Stomach (tissue), 4 donors: Measurements from ENCODE around the gene PDPN.

Experiments
- EP300 ChIP-seq: sonication (generic); formaldehyde crosslinking; IDR thresholded peaks from one replicate; pipeline ENCODE4 v1.6.1; 2017; ENCODE audit warnings: antibody characterized with exemption
- POLR2A ChIP-seq, 4 donors: fragments of 450-650 bp; IDR thresholded peaks; one replicate each; pipeline ENCODE4 v1.6.1; 2016; ENCODE audit warnings: antibody characterized with exemption in 4 of 4, control low read depth in 2 of 4, mild to moderate bottlenecking in 1 of 4, moderate library complexity in 1 of 4
- POLR2AphosphoS5 ChIP-seq, 3 donors: sonication (generic); formaldehyde crosslinking; IDR thresholded peaks; one replicate each; pipeline ENCODE4 v1.6.1; 2016; ENCODE audit warnings: antibody characterized with exemption in 3 of 3

DNA sequence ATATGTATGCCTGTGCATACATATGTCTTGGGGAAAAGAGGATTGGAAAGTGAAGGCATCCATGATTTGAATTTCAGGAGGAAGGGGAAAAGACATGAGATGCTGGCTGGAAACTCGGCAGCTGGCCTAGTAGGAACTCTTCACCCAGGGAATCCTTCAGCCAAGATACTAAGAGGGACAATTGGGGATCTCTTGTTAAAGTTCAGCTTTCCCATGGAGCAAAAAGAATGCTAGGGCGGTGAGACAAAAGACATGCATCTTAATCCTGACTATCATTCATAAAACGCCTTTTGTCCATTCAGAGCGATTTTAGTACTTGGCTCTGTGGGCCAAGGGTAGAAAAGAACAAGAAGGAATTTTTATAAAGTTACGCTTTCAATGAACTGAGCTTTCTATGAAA, 20.5 kb downstream of the PDPN start:
- TF ChIP-seq EP300 (no peak), POLR2A (IDR thresholded peaks at IDR 0.05) (no peak), POLR2AphosphoS5 (IDR thresholded peaks at IDR 0.05) (no peak)
